Esophagus squamous epithelium (tissue), 5 donors: ENCODE measurements around the gene TMEM255B. TPM values are rescaled to one million over a fixed set of nuclear protein-coding genes. Genes with fewer than 3 reads are reported as not detected.

ENCODE experiments used
- DNase-seq: peaks from one replicate; lab custom pipeline; 2025; lab: John Stamatoyannopoulos, UW
- H3K27ac ChIP-seq, 4 donors: fragments of 200-600 bp; sonication (generic); one replicate each; pipeline ENCODE4 v1.5.1; 2016 to 2019; ENCODE audit warnings: mild to moderate bottlenecking in 1 of 4
- H3K27me3 ChIP-seq, 4 donors: fragments of 200-600 bp; sonication (generic); 1 replicate in 3 of 4; 2 replicates in 1 of 4; pipeline versions ENCODE4 v1.5.1 to v1.6.0; 2017 to 2021; ENCODE audit warnings: antibody characterized with exemption in 1 of 4
- H3K36me3 ChIP-seq, 3 donors: fragments of 200-600 bp; sonication (generic); one replicate each; pipeline ENCODE4 v1.5.1; 2016 to 2019
- H3K4me1 ChIP-seq, 3 donors: fragments of 200-600 bp; sonication (generic); one replicate each; pipeline ENCODE4 v1.5.1; 2017 to 2019
- H3K4me3 ChIP-seq, 4 donors: fragments of 200-600 bp; sonication (generic); 1 replicate in 3 of 4; 2 replicates in 1 of 4; pipeline ENCODE4 v1.5.1; 2016 to 2019; ENCODE audit warnings: mild to moderate bottlenecking in 2 of 4, moderate library complexity in 1 of 4
- H3K9me3 ChIP-seq, 3 donors: fragments of 200-600 bp; sonication (generic); one replicate each; pipeline ENCODE4 v1.5.1; 2016 to 2019
- CTCF ChIP-seq, 6 experiments: fragments of 450-650 bp in 4 of 6; fragments of 200-600 bp in 2 of 6; sonication (generic) in 2 of 6; IDR thresholded peaks; one replicate each; pipeline ENCODE4 v1.5.1; 2016 to 2019; ENCODE audit warnings: antibody characterized with exemption in 6 of 6, mild to moderate bottlenecking in 4 of 6, moderate library complexity in 4 of 6
- POLR2A ChIP-seq, 4 donors: fragments of 450-650 bp; IDR thresholded peaks; one replicate each; pipeline ENCODE4 v1.6.1; 2017; ENCODE audit warnings: antibody characterized with exemption in 4 of 4, mild to moderate bottlenecking in 4 of 4, moderate library complexity in 3 of 4
- WGBS, 2 donors: methylation state at CpG; one replicate each; pipeline ENCODE4 v1.1.5; 2018; 5-methylcytosine and 5-hydroxymethylcytosine counted together
- intact Hi-C: fragments of 100-400 bp; cut with DNase I; formaldehyde crosslinking; loops from one replicate; pipeline ENCODE4 v1.15.0; 2022
- total RNA-seq, 4 donors: library from RNA; depleted of rRNA; stranded (reverse); fragments of >200 nt; gene quantifications; one replicate each; pipeline ENCODE4 v1.1.0, GENCODE V29; 2016
- donor health status: DM: yes; HTN: yes; CAD: no.

Gene TMEM255B
- total RNA-seq, 4 donors from 2014 or later, result 0.30 to 9.2 (median 3.2) TPM; not detected in 1

GRCh38 chr13:113735194-113735593 lies 23.8 kb upstream of the TMEM255B start:
- no peak for DNase-seq
- intact Hi-C loops, result no loop called here
- peaks cover 0 to 46% (median 0%) of the 10 kb centered on the region in 4 donors for H3K27me3 ChIP-seq

DNA sequence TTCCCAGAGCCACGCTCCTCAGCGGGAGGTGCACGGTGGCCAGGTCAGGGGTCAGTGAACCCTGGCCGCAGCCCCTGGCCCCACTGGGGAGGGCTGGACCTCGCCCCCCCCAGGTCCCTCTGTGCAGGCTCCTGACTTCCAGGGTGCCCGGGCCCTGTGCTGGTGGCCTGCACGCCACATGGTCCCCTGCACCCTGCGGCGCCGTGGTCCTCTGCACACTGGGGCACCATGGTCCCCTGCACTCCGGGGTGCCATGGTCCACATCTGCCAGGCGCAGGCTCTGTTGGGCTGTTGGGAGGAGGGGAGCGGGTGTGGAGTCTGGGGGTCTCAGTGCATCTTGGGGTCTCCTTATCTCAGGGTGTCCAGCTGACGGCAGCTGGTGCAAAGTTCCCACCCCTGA lies 23.3 kb upstream of the TMEM255B start:
- Histone ChIP-seq H3K4me1 (no peaks in the 10 kb centered on the region), H3K9me3 (no peaks in the 10 kb centered on the region), H3K4me3 (no peak overlapping the region), H3K27ac (no peak overlapping the region), H3K27me3 (peaks cover 0 to 46% (median 0%) of the 10 kb centered on the region in 4 donors), H3K36me3 (no peaks in the 10 kb centered on the region)
- TF ChIP-seq CTCF (IDR thresholded peaks at IDR 0.05) (no peak), POLR2A (IDR thresholded peaks at IDR 0.05) (no peak)
- no peak for DNase-seq
- intact Hi-C loops, result no loop called here
- 70 to 90% methylated on average over 2 of the region's 14 CpGs for WGBS, 2 donors

More at GRCh38 chr13:113735194-113735593, 23.8 kb upstream of the TMEM255B start:
- Histone ChIP-seq H3K27ac (no peak overlapping the region), H3K36me3 (no peaks in the 10 kb centered on the region), H3K4me1 (no peaks in the 10 kb centered on the region), H3K4me3 (no peak overlapping the region), H3K9me3 (no peaks in the 10 kb centered on the region)
- 85 to 92% methylated on average over 5 to 10 of the region's 26 CpGs for WGBS, 2 donors
- TF ChIP-seq CTCF (IDR thresholded peaks at IDR 0.05) (no peak), POLR2A (IDR thresholded peaks at IDR 0.05) (no peak)

DNA sequence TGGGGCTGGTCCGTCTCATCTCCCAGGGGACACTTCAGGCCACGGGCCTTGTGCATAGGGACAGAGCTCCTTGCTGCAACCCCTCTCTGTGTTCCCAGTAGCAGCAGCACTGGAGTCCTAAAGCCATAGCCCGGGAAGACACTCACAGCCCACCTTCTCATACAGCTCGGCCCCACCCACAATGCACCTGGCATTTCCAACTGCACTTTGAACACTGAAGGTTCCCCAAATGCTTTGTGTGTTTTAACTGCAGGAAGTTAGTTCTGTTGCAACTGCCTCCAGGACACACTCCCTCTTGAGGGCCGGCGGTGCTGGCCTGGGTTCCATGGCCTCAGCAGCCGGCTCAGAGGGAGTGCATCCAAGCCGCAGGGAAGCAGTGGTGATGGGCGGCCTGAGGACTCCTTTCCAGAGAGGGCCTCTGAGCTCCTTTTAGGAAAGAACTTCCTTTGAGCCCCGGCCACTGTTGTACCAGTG lies 22.7 kb upstream of the TMEM255B start:
- no peaks in the 10 kb centered on the region for H3K36me3 ChIP-seq
- no peak for DNase-seq
- no peak for TF ChIP-seq CTCF (IDR thresholded peaks at IDR 0.05)
- no peak for TF ChIP-seq POLR2A (IDR thresholded peaks at IDR 0.05)
- 75 to 80% methylated on average over 1 to 9 of the region's 10 CpGs for WGBS, 2 donors
- peaks cover 0 to 41% (median 0%) of the 10 kb centered on the region in 4 donors for H3K27me3 ChIP-seq
- no peaks in the 10 kb centered on the region for H3K9me3 ChIP-seq
- no peak overlapping the region for H3K4me3 ChIP-seq
- H3K4me1 ChIP-seq, result no peaks in the 10 kb centered on the region
- intact Hi-C loops, result no loop called here
- H3K27ac ChIP-seq, result no peak overlapping the region

DNA sequence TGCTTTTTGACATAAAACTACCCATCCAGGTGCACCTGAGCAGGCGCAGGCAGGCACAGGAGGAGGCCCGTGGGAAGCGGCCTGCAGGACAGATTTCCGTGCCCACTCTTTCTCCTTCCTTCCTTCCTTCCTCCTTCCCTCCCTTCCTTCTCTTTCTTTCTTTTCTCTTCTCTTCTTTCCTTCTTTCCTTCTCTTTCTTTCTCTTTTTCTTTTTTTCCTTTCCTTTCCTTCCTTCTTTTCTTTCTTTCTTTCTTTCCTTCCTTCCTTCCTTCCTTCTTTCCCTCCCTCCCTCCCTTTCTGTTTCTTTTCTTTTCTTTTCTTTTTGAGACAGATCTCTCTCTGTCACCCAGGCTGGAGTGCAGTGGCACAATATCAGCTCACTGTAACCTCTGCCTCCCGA lies 21.2 kb upstream of the TMEM255B start:
- Histone ChIP-seq H3K4me3 (no peak overlapping the region), H3K27ac (no peak overlapping the region), H3K4me1 (peaks cover 0 to 12% (median 3%) of the 10 kb centered on the region in 3 donors), H3K27me3 (peaks cover 0 to 43% (median 0%) of the 10 kb centered on the region in 4 donors), H3K36me3 (no peaks in the 10 kb centered on the region), H3K9me3 (no peaks in the 10 kb centered on the region)
- intact Hi-C loops, result no loop called here
- WGBS, 2 donors, result 76 to 83% methylated on average over 5 of the region's 5 CpGs
- no peak for DNase-seq
- TF ChIP-seq CTCF (IDR thresholded peaks at IDR 0.05) (no peak), POLR2A (IDR thresholded peaks at IDR 0.05) (no peak)

- Histone ChIP-seq H3K4me3 (no peak overlapping the region), H3K27me3 (peaks cover 0 to 62% (median 0%) of the 10 kb centered on the region in 4 donors), H3K4me1 (peaks cover 0 to 13% (median 3%) of the 10 kb centered on the region in 3 donors), H3K36me3 (no peaks in the 10 kb centered on the region), H3K9me3 (no peaks in the 10 kb centered on the region), H3K27ac (no peak overlapping the region)
- DNase-seq, result no peak
- intact Hi-C loops, result no loop called here
- TF ChIP-seq CTCF (IDR thresholded peaks at IDR 0.05) (no peak), POLR2A (IDR thresholded peaks at IDR 0.05) (no peak)
- 79 to 82% methylated on average over 7 to 11 of the region's 22 CpGs for WGBS, 2 donors
Observed at GRCh38 chr13:113739527-113740285, 19.3 kb upstream of the TMEM255B start.
